ENCODE measurements around the gene GCGR.

DNA sequence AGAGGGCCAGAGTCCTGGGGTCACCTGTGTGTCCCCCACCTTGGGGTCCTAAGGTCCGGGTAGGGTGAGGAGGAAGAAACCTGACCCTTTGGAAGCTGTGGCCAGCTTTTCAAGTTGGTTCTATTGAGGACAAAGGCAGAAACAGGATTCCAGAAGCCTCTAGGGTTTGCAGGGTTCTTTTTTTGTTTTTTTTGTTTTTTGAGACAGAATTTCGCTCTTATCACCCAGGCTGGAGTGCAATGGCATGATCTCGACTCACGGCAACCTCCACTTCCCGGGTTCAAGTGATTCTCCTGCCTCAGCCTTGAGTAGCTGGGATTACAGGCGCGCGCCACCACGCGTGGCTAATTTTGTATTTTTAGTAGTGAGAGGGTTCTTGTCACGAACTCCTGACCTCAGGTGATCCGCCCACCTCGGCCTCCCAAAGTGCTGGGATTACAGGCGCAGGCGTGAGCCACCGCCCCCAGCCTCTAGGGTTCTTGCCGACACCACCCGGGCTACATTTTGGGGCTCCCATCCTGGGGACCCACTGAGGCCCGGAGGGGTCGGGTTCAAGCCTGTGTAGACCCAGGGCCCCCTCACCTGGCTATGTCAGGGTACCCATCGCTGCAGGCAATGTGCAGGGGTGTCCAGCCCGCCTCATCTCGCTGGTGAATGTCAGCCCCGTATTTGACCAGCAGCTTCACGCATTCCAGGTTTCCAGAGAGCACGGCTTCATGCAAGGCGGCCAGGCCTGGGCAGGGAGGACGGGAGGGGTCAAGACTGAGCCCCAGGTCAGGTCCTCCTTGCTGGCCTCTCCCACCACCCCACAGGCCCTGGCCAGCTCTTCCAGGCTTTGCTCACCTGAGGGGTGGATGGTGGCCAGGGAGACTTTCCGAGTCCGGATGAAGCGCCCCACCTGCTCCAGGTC, 30.2 kb downstream of the GCGR start:
- no peak for TF ChIP-seq POLR2A (IDR thresholded peaks at IDR 0.05)
- TF ChIP-seq, protein P1, sequence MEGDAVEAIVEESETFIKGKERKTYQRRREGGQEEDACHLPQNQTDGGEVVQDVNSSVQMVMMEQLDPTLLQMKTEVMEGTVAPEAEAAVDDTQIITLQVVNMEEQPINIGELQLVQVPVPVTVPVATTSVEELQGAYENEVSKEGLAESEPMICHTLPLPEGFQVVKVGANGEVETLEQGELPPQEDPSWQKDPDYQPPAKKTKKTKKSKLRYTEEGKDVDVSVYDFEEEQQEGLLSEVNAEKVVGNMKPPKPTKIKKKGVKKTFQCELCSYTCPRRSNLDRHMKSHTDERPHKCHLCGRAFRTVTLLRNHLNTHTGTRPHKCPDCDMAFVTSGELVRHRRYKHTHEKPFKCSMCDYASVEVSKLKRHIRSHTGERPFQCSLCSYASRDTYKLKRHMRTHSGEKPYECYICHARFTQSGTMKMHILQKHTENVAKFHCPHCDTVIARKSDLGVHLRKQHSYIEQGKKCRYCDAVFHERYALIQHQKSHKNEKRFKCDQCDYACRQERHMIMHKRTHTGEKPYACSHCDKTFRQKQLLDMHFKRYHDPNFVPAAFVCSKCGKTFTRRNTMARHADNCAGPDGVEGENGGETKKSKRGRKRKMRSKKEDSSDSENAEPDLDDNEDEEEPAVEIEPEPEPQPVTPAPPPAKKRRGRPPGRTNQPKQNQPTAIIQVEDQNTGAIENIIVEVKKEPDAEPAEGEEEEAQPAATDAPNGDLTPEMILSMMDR (IDR thresholded peaks at IDR 0.05): no peak

Data from esophagus squamous epithelium (tissue), 4 donors.